GM18951 (cell line): ENCODE measurements around the gene PLCL1.

Source experiments
- POLR2A ChIP-seq: IDR thresholded peaks from 4 replicates; pipeline ENCODE4 v1.6.1; 2011; ENCODE audit warnings: mild to moderate bottlenecking; ENCODE audit not compliant: insufficient read length, insufficient read depth; ENCODE audit errors: extremely low read depth
- in situ Hi-C: fragments of 300-500 bp; cut with MboI; formaldehyde crosslinking; loops from one replicate; pipeline ENCODE4 v1.12.0; 2022; ENCODE audit warnings: low sequenced_read_pairs, mixed read lengths, inconsistent platforms; ENCODE audit not compliant: unreplicated experiment

Gene PLCL1

GRCh38 chr2:197950724-197951123 lies 146.3 kb downstream of the PLCL1 start:
- in situ Hi-C loops, result no loop called here
- TF ChIP-seq POLR2A, result no peak

GRCh38 chr2:197952540-197953202 lies 148.3 kb downstream of the PLCL1 start:
- in situ Hi-C loops, result no loop called here
- no peak for TF ChIP-seq POLR2A

- no peak for TF ChIP-seq POLR2A
- in situ Hi-C loops, result no loop called here
These were observed 149.9 kb downstream of the PLCL1 start for GRCh38 chr2:197954328-197954727.

GRCh38 chr2:197958592-197959150 lies 154.3 kb downstream of the PLCL1 start:
- in situ Hi-C loops, result no loop called here
- no peak for TF ChIP-seq POLR2A

GRCh38 chr2:197959383-197959782 lies 155.0 kb downstream of the PLCL1 start:
- in situ Hi-C loops, result no loop called here
- TF ChIP-seq POLR2A, result no peak

GRCh38 chr2:197960786-197961185 lies 156.4 kb downstream of the PLCL1 start:
- in situ Hi-C loops, result no loop called here
- TF ChIP-seq POLR2A, result no peak

- in situ Hi-C loops, result no loop called here
- no peak for TF ChIP-seq POLR2A
These were observed 160.3 kb downstream of the PLCL1 start for GRCh38 chr2:197964720-197965119.

GRCh38 chr2:197965756-197966155 lies 161.4 kb downstream of the PLCL1 start:
- in situ Hi-C loops, result no loop called here
- TF ChIP-seq POLR2A, result no peak

- in situ Hi-C loops, result no loop called here
- TF ChIP-seq POLR2A, result no peak
These were observed 165.0 kb downstream of the PLCL1 start for GRCh38 chr2:197969391-197969893.

GRCh38 chr2:197972061-197972460 lies 167.7 kb downstream of the PLCL1 start:
- TF ChIP-seq POLR2A, result no peak
- in situ Hi-C loops, result no loop called here

- no peak for TF ChIP-seq POLR2A
- in situ Hi-C loops, result no loop called here
These were observed 168.2 kb downstream of the PLCL1 start for GRCh38 chr2:197972587-197972986.

GRCh38 chr2:197973772-197974171 lies 169.4 kb downstream of the PLCL1 start:
- no peak for TF ChIP-seq POLR2A

GRCh38 chr2:197975931-197976519 lies 171.6 kb downstream of the PLCL1 start:
- TF ChIP-seq POLR2A, result no peak
- in situ Hi-C loops, result no loop called here

More at GRCh38 chr2:197973772-197974171, 169.4 kb downstream of the PLCL1 start:
- in situ Hi-C loops, result no loop called here

- in situ Hi-C loops, result no loop called here
These were observed 174.6 kb downstream of the PLCL1 start for GRCh38 chr2:197978971-197979370.

More at GRCh38 chr2:197978971-197979370, 174.6 kb downstream of the PLCL1 start:
- no peak for TF ChIP-seq POLR2A
